ENCODE data around the gene UBA3. TPM values are rescaled to one million over a fixed set of nuclear protein-coding genes. Genes with fewer than 3 reads are reported as not detected.

UBA3 gene
- total and polyA plus RNA-seq, 5 experiments from 2014 or later: 35.1 to 80.1 (median 49.1) TPM

DNA sequence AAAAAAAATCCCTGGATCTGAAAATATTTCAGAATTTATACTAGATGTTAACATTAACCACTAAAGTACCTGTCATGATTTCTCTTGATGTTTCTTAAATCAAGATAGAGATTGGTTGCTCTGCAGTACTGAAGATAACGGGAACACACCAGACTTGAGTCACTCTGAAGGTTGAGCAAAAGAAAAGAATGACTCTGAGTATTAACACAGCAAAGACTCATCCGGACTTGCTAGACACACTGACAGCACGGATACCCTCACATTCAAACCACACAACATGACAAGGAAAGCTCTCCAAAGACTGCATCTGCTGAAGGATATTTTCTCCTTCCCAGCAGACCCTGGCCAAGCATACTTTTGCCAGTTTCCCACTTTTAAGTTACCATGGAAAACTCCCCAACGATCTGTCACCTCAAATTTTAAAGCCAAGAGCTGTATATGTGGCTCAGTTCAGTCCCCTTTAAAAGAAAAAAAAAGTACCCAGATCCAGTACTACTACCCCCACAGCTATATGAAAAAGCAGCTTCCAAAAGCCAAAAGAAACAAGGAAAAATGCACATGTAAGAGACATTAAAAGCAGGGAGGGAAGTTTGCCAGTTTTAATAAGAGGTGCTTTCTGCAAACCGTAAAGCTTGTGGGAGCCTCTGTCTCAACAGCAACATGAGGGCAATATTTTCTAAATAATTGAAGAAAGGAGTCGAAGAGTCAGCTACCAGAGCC is 74.9 kb downstream of the UBA3 start:
- Mint-ChIP-seq H3K9me3 (no peaks in the 10 kb centered on the region), H3K27ac (peak overlapping the region in 1 of 10 donors; percentile 71), H3K4me3 (no peak overlapping the region), H3K36me3 (peaks cover 0 to 64% (median 28%) of the 10 kb centered on the region in 3 donors), H3K27me3 (no peaks in the 10 kb centered on the region), H3K4me1 (peaks cover 0 to 3% (median under 1%) of the 10 kb centered on the region in 4 donors)
- ATAC-seq (no peak), DNase-seq (no peak)
- POLR2A ChIA-PET: no interaction called here

Small RNA genes within 50 kb of the gene (microRNA-seq; reads per million reads assigned to microRNA genes)
- 7.9 reads per million, percentile 24 among the genes with 10 or more reads in this experiment for gene MIR3136 (ENCODE audit: borderline microRNAs expressed)

Other genes starting within 250 kb of the UBA3 start
- gene TAFA4, start 147.8 kb downstream of the UBA3 start, total RNA-seq: not detected
- gene TAFA4, start 147.8 kb downstream of the UBA3 start, polyA plus RNA-seq: not detected
- gene EOGT, start 66.7 kb downstream of the UBA3 start, total RNA-seq: 10 to 100 TPM; 14.4 to 17.4 TPM
- 1 to 10 TPM; 5.0 to 5.7 (median 5.6) TPM for gene EOGT, start 66.7 kb downstream of the UBA3 start, polyA plus RNA-seq
- 10 to 100 TPM; 38.5 to 43.7 TPM for gene TMF1, start 28.0 kb downstream of the UBA3 start, total RNA-seq
- gene TMF1, start 28.0 kb downstream of the UBA3 start, polyA plus RNA-seq: 10 to 100 TPM; 28.0 to 34.7 (median 34.6) TPM
- 100 to 1,000 TPM; 109 to 111 TPM for gene ARL6IP5, start 4.6 kb upstream of the UBA3 start, total RNA-seq
- gene ARL6IP5, start 4.6 kb upstream of the UBA3 start, polyA plus RNA-seq: 100 to 1,000 TPM; 315 to 450 (median 375) TPM
- not detected for gene LMOD3, start 42.2 kb upstream of the UBA3 start, total RNA-seq
- gene LMOD3, start 42.2 kb upstream of the UBA3 start, polyA plus RNA-seq: under 1 TPM in 1 of 3 donors, not detected in 2; 0.06 TPM

All from naive thymus-derived CD8-positive, alpha-beta T cell (primary cell).